Esophagus muscularis mucosa (tissue), 4 donors: Measurements from ENCODE around the gene MAX. TPM values are rescaled to one million over a fixed set of nuclear protein-coding genes. Genes with fewer than 3 reads are reported as not detected.

Experiments used
- DNase-seq: peaks from one replicate; pipeline ENCODE4 v3.0.0-alpha.2; 2017; ENCODE audit errors: extremely low spot score
- H3K27ac ChIP-seq, 4 donors: fragments of 200-600 bp; sonication (generic); replicated peaks in 1 of 4; 1 replicate in 3 of 4; 2 replicates in 1 of 4; pipeline ENCODE4 v1.5.1; 2016 to 2019; ENCODE audit warnings: mild to moderate bottlenecking in 1 of 4
- H3K27me3 ChIP-seq, 4 donors: fragments of 200-600 bp; sonication (generic); one replicate each; pipeline versions ENCODE4 v1.5.1 to v1.6.0; 2016 to 2019
- H3K36me3 ChIP-seq, 4 donors: fragments of 200-600 bp; sonication (generic); one replicate each; pipeline ENCODE4 v1.5.1; 2016 to 2019
- H3K4me1 ChIP-seq, 4 donors: fragments of 200-600 bp; sonication (generic); one replicate each; pipeline ENCODE4 v1.5.1; 2016 to 2019
- H3K4me3 ChIP-seq, 4 donors: fragments of 200-600 bp; sonication (generic); 1 replicate in 2 of 4; 2 replicates in 2 of 4; pipeline ENCODE4 v1.5.1; 2016 to 2019; ENCODE audit warnings: mild to moderate bottlenecking in 4 of 4, moderate library complexity in 1 of 4
- H3K9me3 ChIP-seq, 4 donors: fragments of 200-600 bp; sonication (generic); 1 replicate in 3 of 4; 2 replicates in 1 of 4; pipeline ENCODE4 v1.5.1; 2016 to 2019
- EP300 ChIP-seq: sonication (generic); formaldehyde crosslinking; IDR thresholded peaks from one replicate; pipeline ENCODE4 v1.6.1; 2017; ENCODE audit warnings: antibody characterized with exemption
- POLR2A ChIP-seq: fragments of 450-650 bp; IDR thresholded peaks from one replicate; pipeline ENCODE4 v1.6.1; 2017; ENCODE audit warnings: antibody characterized with exemption, moderate library complexity, mild to moderate bottlenecking, low read depth
- POLR2AphosphoS5 ChIP-seq, 2 donors: sonication (generic); formaldehyde crosslinking; IDR thresholded peaks; one replicate each; pipeline ENCODE4 v1.6.1; 2017; ENCODE audit warnings: antibody characterized with exemption in 2 of 2
- WGBS: methylation state at CpG from one replicate; pipeline ENCODE4 v1.1.5; 2018; 5-methylcytosine and 5-hydroxymethylcytosine counted together
- intact Hi-C: fragments of 100-400 bp; cut with DNase I; formaldehyde crosslinking; loops from one replicate; pipeline ENCODE4 v1.15.1; 2023
- total RNA-seq, 4 donors: library from RNA; depleted of rRNA; stranded (reverse); fragments of >200 nt; gene quantifications; one replicate each; pipeline versions ENCODE4 v1.1.0 to v1.2.1, GENCODE V29; 2016
- TF ChIP-seq, protein P1 (sequence below), 3 experiments: fragments of 200-600 bp in 2 of 3; fragments of 450-650 bp in 1 of 3; sonication (generic) in 2 of 3; IDR thresholded peaks; one replicate each; pipeline ENCODE4 v1.5.1; 2017 to 2019; ENCODE audit warnings: antibody characterized with exemption in 3 of 3, mild to moderate bottlenecking in 2 of 3, moderate library complexity in 1 of 3

Gene MAX
- total RNA-seq, 4 donors from 2014 or later, result 69.3 to 88.0 (median 77.4) TPM

DNA sequence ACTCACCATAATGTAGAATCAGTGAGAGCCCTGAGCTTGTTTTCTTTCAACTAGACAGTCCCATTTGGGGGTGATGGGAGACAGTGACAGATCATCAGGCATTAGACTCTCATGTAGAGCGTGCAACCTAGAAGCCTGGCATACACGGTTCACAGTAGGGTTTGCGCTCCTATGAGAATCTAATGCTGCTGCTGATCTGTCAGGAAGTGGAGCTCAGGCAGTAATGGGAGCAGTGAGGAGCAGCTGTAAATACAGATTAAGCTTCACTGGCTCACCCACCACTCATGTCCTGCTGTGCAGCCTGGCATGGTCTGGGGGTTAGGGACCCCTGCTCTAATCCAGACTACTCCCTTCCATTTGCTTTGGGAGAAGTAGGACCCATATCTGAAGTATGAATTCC lies 60.0 kb downstream of the MAX start:
- no peak overlapping the region for H3K4me3 ChIP-seq
- peaks cover 0 to under 1% (median under 1%) of the 10 kb centered on the region in 4 donors for H3K4me1 ChIP-seq
- intact Hi-C loops, result no loop called here
- peaks cover 21 to 52% (median 34%) of the 10 kb centered on the region in 4 donors for H3K36me3 ChIP-seq
- no peaks in the 10 kb centered on the region for H3K9me3 ChIP-seq
- H3K27ac ChIP-seq, result no peak overlapping the region
- TF ChIP-seq EP300 (no peak), POLR2AphosphoS5 (IDR thresholded peaks at IDR 0.05) (no peak), POLR2A (no peak)
- TF ChIP-seq, protein P1, sequence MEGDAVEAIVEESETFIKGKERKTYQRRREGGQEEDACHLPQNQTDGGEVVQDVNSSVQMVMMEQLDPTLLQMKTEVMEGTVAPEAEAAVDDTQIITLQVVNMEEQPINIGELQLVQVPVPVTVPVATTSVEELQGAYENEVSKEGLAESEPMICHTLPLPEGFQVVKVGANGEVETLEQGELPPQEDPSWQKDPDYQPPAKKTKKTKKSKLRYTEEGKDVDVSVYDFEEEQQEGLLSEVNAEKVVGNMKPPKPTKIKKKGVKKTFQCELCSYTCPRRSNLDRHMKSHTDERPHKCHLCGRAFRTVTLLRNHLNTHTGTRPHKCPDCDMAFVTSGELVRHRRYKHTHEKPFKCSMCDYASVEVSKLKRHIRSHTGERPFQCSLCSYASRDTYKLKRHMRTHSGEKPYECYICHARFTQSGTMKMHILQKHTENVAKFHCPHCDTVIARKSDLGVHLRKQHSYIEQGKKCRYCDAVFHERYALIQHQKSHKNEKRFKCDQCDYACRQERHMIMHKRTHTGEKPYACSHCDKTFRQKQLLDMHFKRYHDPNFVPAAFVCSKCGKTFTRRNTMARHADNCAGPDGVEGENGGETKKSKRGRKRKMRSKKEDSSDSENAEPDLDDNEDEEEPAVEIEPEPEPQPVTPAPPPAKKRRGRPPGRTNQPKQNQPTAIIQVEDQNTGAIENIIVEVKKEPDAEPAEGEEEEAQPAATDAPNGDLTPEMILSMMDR (IDR thresholded peaks at IDR 0.05), result no peak
- 94% methylated on average over 3 of the region's 3 CpGs for WGBS
- no peaks in the 10 kb centered on the region for H3K27me3 ChIP-seq
- no peak for DNase-seq

DNA sequence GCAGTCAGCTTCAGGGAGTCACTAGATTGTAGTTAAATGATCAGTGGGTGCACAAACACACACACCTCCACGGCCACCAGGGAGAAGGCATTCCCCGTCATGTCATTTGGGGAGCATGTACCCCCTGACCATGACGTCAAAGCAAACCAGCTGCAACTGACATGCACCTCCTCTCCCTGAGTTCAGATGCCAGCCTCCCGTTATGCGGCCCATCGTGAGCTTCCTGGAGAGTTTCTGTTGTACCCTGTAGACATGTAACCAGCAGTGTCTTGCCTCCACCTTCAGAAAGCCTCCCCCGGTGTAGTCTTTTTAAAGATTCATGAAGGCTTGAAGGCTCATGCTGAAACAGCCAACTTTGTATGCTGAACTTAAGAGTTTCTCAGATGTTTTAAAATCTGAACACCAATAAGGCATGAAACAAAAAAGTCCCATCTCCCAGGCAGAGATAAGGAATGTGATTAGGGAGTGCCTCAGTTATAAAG lies 60.8 kb downstream of the MAX start:
- TF ChIP-seq EP300 (no peak), POLR2A (no peak), POLR2AphosphoS5 (IDR thresholded peaks at IDR 0.05) (no peak)
- TF ChIP-seq, protein P1 (IDR thresholded peaks at IDR 0.05), result no peak
- DNase-seq, result no peak
- no peak overlapping the region for H3K4me3 ChIP-seq
- peaks cover 21 to 52% (median 34%) of the 10 kb centered on the region in 4 donors for H3K36me3 ChIP-seq
- no peaks in the 10 kb centered on the region for H3K4me1 ChIP-seq
- intact Hi-C loops, result no loop called here
- no peak overlapping the region for H3K27ac ChIP-seq
- no peaks in the 10 kb centered on the region for H3K9me3 ChIP-seq
- H3K27me3 ChIP-seq, result no peaks in the 10 kb centered on the region
- 97% methylated on average over 6 of the region's 7 CpGs for WGBS

DNA sequence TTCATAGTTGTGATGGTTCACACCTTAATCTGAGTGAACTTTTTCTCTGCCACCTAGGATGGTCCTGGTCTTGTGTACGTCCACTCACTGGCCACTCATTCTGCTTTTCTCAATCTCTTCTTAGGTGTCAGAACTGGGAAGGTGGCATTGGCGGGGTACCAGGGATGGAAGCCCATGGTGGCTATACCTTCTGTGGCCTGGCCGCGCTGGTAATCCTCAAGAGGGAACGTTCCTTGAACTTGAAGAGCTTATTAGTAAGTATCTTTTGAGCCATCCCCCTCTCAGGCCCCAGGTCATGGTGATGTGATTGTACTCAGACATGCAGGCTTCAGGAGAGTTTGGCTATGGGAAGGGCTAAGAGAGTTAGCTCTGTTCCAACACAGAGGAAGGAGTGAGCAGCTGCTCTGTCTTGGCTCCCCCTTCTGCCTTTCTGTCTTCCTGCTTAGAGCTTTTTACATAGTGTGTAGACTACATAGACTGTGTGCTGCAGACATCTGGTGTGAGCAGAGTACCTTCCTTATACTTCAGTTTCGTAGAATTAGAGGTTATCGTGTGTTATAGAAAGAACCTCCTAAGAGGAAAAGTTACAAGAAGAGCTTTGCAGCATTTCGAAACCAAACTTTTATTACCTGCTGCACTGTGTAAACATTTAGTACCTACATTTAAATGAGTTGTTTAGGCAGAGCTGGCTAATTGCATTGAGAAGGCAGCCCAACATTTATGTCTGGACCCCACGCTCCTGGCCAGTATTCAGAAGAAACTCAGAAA lies 61.5 kb downstream of the MAX start:
- 94% methylated on average over 9 of the region's 9 CpGs for whole genome bisulfite sequencing
- TF ChIP-seq POLR2AphosphoS5 (IDR thresholded peaks at IDR 0.05) (no peak), POLR2A (no peak), EP300 (no peak)
- TF ChIP-seq, protein P1 (IDR thresholded peaks at IDR 0.05), result no peak
- no peaks in the 10 kb centered on the region for H3K4me1 ChIP-seq
- no peaks in the 10 kb centered on the region for H3K9me3 ChIP-seq
- no peak overlapping the region for H3K27ac ChIP-seq
- no peak overlapping the region for H3K4me3 ChIP-seq
- no peak for DNase-seq
- no peaks in the 10 kb centered on the region for H3K27me3 ChIP-seq
- intact Hi-C loops, result no loop called here
- peaks cover 21 to 50% (median 34%) of the 10 kb centered on the region in 4 donors for H3K36me3 ChIP-seq

DNA sequence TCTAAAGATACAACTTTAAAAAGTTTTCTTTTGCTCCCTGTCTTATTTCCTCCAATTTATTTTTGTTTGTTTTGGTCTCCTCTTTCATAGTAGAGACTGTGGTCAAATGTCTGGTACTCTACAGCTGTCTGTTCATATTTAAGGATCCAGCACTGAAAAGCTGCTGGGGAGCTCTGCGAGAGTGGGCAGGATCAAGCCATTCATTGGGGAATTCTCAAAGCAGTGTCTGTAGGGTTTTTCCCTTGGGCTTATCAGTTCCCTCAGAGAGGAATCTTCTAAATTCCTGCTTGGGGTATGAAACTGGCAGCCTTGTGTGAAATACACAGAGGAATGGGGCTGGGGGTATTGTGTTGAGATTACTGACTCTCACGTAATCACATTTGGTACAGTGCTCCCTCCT lies 63.4 kb downstream of the MAX start:
- intact Hi-C loops, result no loop called here
- no peaks in the 10 kb centered on the region for H3K9me3 ChIP-seq
- TF ChIP-seq EP300 (no peak), POLR2A (no peak), POLR2AphosphoS5 (IDR thresholded peaks at IDR 0.05) (no peak)
- TF ChIP-seq, protein P1 (IDR thresholded peaks at IDR 0.05), result no peak
- peaks cover 12 to 15% (median 13%) of the 10 kb centered on the region in 4 donors for H3K4me1 ChIP-seq
- no peak for DNase-seq
- no peak overlapping the region for H3K4me3 ChIP-seq
- 91% methylated on average over 2 of the region's 2 CpGs for WGBS
- H3K27me3 ChIP-seq, result no peaks in the 10 kb centered on the region
- peaks cover 12 to 33% (median 20%) of the 10 kb centered on the region in 4 donors for H3K36me3 ChIP-seq
- no peak overlapping the region for H3K27ac ChIP-seq
